Stimulated activated CD4-positive, alpha-beta T cell treated with anti-CD3 and anti-CD28 coated beads, Interleukin-15, amount 100 ng/mL, for 1 hour (primary cell): ENCODE data around the gene TDRD1.
"Not testable (repeated sequence)": the region's sequence is repeated elsewhere in the genome, so short reads cannot be mapped to it uniquely, and the experiment has no call there.

Source experiments
- DNase-seq, 2 donors: peaks; one replicate each; pipeline ENCODE4 v3.0.0-alpha.2; 2020; ENCODE audit warnings: low read depth in 1 of 2, low spot score in 1 of 2

TDRD1 gene

DNA sequence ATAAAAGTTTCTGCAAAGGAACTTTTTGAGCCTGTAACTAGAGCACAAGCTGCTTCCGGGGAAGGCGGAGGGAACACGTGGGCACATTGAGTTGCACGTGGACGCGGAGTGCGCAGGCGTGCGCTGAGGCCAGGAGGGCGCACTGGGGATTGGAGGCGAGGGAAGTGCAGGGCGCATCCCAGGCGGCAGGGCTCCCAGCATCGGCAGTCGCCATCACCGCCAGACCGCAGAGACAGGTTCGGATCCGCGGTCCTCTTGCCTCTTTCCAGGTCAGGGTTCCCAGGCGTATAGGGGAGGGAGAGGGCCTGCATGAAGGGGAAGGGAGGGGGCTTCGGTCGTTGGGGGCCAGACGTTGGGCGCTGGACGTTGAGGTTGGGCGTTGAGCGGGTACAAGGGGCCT, at the start of gene TDRD1:
Gene TDRD1, plus strand, starts transcription at position 206 of the 400 bp plus-strand sequence. CDS start 8,479 bp downstream, outside the sequence.
- no peak for DNase-seq

- DNase-seq = no peak
Observed at GRCh38 chr10:114131094-114131493, 48.1 kb upstream of the TDRD1 start.

- no peak for DNase-seq
Observed at GRCh38 chr10:114135476-114135875, 43.7 kb upstream of the TDRD1 start.

- DNase-seq = no peak
Observed at GRCh38 chr10:114138581-114138980, 40.6 kb upstream of the TDRD1 start.

- no peak for DNase-seq
Observed at GRCh38 chr10:114140036-114140435, 39.1 kb upstream of the TDRD1 start.

DNA sequence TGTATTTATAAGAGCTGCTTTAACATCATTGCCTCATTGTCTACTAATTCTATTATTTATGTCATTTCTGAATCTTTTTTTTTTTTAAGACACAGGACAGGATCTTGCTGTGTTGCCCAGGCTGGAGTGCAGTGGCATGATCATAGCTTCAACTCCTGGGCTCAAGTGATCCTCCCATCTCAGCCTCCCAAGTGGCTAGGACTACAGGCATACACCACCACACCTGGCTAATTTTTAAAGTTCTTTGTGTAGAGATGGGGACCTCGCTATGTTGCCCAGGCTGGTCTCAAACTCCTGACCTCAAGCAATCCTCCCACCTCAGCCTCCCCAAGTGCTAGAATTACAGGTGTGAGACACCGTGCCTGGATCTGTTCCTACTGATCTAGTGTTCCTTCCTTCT, 38.3 kb upstream of the TDRD1 start:
- not testable (repeated sequence) for DNase-seq

DNA sequence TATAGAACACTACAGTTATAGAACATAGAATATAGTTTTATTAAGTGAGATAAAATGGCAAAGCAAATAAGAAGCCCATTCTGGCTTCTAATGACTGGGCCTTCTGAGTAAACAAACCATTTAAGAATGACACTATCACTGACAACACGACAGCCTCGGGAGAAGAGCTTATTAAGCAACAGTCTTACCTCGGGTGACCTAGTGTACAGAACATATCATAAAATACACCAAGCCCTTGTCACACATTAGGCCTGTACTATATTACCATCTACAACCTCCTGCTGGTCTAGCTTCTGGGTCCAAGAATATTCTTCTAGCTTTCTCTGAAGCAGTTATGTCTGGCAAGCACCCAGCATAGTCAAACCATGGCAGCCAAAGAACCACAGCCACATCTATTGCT, 37.1 kb upstream of the TDRD1 start:
- no peak for DNase-seq

DNA sequence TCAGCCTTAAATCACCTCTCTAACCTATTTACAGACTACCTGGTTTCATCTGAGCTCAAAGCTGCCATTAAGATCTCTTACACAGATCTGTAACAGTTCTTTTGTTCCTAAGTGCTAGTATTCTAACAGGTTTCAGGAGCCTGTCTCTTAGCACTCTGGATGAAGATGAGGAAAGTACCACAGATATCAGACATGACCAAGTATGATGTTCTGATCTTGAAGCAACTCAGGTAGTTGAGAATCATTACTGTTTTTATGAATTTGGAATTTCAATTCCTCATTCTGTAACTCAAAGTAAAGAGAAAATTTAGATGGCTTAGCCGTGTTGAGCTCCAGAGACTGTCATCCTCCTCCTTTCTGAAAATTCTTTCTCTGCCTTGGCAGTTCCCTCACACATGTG, 36.0 kb upstream of the TDRD1 start:
- DNase-seq = no peak

DNA sequence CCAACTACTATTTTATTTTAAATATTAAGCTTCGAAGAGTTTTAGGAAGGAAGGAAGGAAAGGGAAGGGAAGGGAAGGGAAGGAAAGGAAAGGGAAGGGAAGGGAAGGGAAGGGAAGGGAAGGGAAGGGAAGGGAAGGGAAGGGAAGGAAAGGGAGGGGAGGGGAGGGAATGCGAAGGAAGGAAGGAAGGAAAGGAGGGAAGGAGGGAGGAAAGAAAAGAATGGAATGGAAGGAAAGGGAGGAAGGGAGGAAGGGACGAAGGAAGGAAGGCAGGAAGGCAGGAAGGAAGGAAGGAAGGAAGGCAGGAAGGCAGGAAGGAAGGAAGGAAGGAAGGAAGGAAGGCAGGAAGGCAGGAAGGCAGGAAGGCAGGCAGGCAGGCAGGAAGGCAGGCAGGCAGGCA, 29.7 kb upstream of the TDRD1 start:
- not testable (repeated sequence) for DNase-seq

DNA sequence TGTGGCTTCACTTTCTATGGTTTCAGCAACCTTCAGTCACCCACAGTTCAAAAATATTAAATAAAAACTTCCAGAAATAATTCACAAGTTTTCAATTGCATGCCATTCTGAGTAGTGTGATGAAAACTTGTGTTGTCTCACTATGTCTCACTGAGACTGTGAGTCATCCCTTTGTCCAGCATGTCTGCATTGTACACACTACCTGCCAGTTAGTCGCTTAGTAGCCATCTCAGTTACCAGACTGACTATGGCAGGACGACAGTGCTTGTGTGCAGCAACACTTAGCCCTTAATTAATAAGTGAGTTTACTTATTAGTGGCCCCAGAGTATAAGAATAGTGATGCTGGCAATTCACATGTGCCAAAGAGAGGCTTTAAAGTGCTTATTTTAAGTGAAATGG, 27.7 kb upstream of the TDRD1 start:
- DNase-seq = no peak

GRCh38 chr10:114151892-114152291, 27.3 kb upstream of the TDRD1 start:
- no peak for DNase-seq

DNA sequence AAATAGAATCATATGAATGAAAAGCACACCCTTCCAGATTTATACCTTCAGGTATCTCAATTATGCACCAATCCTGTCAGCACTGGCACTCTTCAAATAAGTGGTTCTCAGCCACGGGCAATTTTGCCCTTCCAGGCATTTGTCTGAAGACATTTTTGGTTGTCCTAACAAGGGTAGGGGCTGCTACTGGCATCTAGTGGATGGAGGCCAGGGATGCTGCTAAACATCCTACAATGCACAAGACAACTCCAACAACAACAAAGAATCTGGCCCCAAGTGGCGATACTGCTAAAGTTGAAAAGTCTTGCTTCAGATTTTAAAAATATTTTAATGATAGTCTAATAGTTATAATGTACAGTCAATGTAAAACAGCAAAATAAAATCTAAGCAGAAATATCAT, 21.2 kb upstream of the TDRD1 start:
- DNase-seq = no peak

GRCh38 chr10:114163062-114163461, 16.1 kb upstream of the TDRD1 start:
- DNase-seq = no peak

DNA sequence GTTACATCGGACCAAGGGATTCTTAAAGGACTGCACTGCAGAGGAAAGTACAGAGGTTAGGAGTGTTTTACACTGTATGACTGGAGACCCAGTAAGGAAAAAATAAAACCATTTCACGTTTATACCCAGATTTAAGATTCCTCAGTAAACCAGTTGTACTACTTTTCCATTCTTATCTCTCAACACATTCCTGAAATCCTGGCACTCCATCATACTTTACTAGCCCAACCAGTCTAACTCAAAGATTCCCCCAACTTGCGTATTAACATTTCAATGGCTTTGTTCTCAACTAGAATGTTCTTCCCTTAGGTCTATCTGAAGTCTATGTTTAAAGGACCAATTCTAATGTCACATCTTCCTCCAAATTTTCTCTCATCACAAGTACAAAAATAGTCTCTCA, 13.1 kb upstream of the TDRD1 start:
- DNase-seq = no peak

DNA sequence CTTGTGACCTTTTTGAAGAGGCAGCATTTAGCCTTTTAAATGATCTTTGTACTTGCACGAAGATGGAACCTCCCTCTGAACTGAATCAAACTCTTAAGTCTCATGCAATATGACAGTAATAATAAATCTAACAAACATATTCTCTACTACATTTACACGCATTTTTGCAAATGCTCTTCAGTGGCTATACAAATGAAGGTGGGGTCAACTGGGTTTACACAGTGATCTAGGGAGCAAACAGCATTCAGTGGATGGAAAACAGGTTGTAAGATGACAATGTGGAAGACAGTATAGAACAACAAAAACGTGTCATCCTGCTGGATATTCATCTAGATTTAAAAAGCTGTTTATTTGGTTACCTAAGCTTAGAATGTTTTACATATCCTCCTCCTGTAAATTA, 12.7 kb upstream of the TDRD1 start:
- no peak for DNase-seq

DNA sequence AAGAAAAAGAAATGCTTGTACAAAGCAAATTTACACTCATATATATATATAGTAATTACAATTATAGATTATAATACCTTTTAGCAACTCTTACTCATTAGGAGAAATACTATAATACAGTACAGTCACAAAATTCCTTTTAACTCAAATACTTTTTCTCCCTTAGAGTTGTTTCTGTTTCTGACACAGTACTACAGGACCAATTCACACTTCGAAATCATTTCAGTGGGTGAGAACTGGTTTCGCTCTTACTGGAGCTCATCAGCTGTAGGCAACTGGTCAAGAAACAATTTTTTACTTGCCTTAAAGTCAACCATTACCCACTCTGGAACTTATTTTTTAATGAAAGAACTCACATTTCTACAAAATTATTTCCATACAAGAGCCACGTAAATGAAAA, 11.2 kb upstream of the TDRD1 start:
- DNase-seq = no peak

GRCh38 chr10:114168450-114169009, 10.6 kb upstream of the TDRD1 start:
- DNase-seq = no peak

DNA sequence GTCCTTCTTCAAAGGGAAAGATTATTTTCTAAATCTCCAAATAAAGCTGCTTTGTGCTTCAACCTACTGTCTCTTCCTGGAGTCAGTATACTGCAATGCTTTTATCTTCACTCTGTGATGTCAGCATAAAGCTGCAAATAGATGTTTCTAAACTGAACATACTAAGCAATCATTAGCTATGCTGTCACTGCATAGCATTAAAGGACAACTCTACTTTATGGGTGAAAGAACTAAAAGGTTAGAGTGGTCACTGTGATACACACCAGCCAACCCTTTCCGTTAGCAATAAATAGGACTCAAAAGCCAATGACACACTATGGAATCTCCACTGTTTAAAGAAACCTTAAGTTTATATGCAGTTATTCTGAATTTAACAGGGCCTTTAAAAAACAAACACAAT, 6.9 kb upstream of the TDRD1 start:
- no peak for DNase-seq

DNA sequence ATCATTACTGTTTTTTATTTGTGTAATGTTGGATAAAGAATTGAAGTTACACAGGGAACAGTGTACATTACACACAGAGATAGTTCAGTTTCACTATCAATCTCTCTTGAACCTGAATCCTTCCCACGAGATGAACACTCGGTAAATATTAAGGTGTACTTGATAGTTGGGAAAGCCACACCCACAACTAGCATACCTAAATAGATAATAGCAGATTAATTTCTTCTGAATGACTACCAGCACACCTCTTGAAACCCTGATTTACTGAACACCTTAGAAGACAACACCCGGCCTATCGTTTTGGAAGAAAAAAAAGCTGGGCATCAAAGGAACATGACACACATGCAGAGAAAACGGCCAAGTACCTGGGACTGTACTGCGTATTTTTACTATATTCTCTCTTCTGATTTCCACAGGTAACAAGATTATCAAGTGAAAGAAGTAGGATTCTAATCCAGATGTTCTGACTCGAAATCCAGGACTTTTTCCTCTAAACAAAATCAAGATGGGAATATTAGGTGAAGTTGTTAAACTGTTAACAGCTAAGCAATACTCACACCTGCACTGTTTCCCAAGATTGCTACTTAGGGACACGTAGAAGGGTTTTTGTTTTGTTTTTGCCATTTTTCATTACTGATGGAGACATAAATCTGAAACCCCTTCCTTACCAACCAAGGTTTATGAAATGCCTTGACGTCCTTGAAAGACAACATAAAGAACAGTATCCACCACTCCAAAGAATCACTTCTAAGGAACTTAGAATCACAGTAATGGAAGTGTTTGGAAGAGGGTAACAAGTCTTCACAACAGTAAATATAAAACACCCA, 6.2 kb upstream of the TDRD1 start:
- DNase-seq = no peak

DNA sequence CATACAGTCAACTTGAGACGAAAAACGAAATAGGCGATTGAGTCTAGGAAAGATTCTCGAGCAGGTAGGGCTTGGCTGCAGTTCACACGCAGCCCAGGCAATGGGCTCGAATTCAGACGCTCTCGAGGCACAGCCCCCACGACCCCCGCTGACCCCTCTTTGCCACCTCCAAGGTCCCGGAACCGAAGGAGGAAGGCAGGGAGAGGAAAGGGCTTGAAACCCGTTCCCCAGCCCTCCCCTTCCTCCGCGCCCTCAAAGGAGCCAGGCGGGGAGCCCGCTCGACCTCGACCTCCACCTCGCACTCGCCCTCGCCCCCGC, 5.6 kb upstream of the TDRD1 start:
- no peak for DNase-seq

DNA sequence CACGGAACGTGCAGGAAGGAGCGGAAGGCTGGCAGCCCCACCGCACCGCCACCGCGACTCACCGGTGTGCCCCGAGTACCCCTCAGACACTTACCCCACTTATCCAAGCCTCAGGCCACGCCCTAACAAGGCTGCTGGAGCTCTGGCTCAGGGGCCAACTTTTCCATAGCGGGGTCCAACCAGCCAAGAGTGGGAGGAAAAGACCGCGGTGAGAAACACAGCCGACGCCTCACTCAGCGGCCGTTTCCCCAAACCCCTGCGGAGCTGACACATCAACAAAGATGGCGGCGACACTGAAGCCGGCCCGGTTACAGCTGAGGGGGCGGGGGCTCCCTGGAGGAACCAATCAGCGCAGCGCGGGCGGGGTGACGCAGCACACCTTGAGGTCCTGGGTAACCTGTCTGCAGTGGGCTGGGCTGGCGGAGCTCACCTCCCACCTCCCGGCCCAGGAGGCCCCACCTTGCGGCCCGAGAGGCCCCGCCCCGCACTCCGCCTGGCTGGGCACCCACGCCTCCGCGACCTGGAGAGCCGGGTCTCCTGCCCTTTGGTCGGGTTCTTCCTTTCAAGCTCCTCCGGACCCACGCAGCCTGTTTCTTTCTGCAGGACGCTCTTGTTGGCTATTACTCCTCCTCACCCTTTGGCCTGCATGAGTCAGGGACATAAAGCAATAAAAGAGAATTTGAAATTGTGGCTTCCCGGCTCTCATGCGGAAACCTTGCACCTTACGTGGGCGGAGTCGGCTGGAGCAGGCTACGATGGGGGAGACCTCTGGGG, 5.0 kb upstream of the TDRD1 start, which contains the start of gene CCDC186:
Gene CCDC186, minus strand, starts transcription at position 283 of the 774 bp plus-strand sequence. CDS start 10,935 bp downstream, outside the sequence.
- peak; percentile 95 to 96 for DNase-seq

DNA sequence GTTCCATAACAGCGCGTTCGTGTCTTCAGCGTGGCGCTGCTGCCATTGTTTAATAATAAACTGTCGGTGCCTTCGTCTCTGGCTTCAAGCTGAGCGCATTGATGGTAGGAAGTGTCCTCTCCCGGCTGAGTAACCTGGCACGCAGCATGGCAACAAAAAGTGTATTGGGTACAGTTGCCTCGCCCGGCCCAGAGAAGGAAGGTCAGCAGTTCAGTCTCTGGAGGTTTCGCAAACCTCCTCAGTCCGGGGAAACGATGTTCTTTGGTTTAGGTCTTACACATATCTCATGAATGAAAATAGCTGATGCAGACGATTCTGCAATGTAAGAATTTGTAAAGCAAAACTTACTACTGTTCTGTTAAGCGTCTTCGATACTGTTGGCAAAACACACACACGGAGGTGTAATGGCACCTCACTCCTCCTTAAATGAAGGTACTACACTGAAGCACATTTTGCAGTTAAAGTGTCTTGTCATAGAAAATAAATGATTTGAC, 4.4 kb upstream of the TDRD1 start:
- no peak for DNase-seq
